Kidney (tissue), 14 donors: ENCODE data around the gene ARVCF. TPM values are rescaled to one million over a fixed set of nuclear protein-coding genes. Genes with fewer than 3 reads are reported as not detected.

ENCODE experiments used
- DNase-seq, 5 donors: peaks; one replicate each; pipeline ENCODE4 v3.0.0-alpha.2; 2013 to 2020
- FAIRE-seq: peaks from 2 replicates; lab custom pipeline; 2012; peaks lifted over from hg19 to GRCh38; lab: Jason Lieb, UNC
- H3K27ac ChIP-seq, 2 donors: one replicate each; pipeline ENCODE4 v1.7.0; 2013; ENCODE audit warnings: low read depth in 2 of 2, low read length in 2 of 2, inconsistent platforms in 1 of 2
- H3K27me3 ChIP-seq: one replicate; pipeline ENCODE4 v1.7.1; 2013; ENCODE audit warnings: low read length, inconsistent platforms; ENCODE audit not compliant: control insufficient read depth, insufficient read depth
- H3K36me3 ChIP-seq, 3 donors: one replicate each; pipeline versions ENCODE4 v1.7.0 to v1.7.1; 2013; ENCODE audit warnings: low read length in 3 of 3, control low read depth in 1 of 3, inconsistent platforms in 1 of 3; ENCODE audit not compliant: insufficient read depth in 3 of 3, control insufficient read depth in 2 of 3
- H3K4me1 ChIP-seq, 3 donors: one replicate each; pipeline versions ENCODE4 v1.7.0 to v1.7.1; 2013; ENCODE audit warnings: low read length in 3 of 3, inconsistent platforms in 1 of 3, low read depth in 1 of 3; ENCODE audit not compliant: control insufficient read depth in 2 of 3, insufficient read depth in 2 of 3
- H3K4me3 ChIP-seq, 3 donors: one replicate each; pipeline versions ENCODE4 v1.7.0 to v1.8.1; 2013; ENCODE audit warnings: low read length in 3 of 3, control low read depth in 1 of 3, inconsistent platforms in 1 of 3
- H3K9ac ChIP-seq, 3 donors: one replicate each; pipeline versions ENCODE4 v1.7.0 to v1.7.1; 2013; ENCODE audit warnings: low read length in 3 of 3, control low read depth in 1 of 3, inconsistent platforms in 1 of 3
- H3K9me3 ChIP-seq, 3 donors: one replicate each; pipeline versions ENCODE4 v1.7.0 to v1.7.1; 2013; ENCODE audit warnings: low read length in 3 of 3, control low read depth in 1 of 3, inconsistent platforms in 1 of 3; ENCODE audit not compliant: control insufficient read depth in 2 of 3, insufficient read depth in 1 of 3
- intact Hi-C: fragments of 100-400 bp; cut with DNase I; formaldehyde crosslinking; loops from one replicate; pipeline ENCODE4 v1.11.1; 2022
- polyA plus RNA-seq: library from polyadenylated mRNA; stranded (reverse); fragments of 350-450 nt; fragmentation: Illumina TruSeq; extraction: RNeasy Lipid Tissue Mini Kit (QIAGEN cat#74804); gene quantifications from one replicate; pipeline ENCODE4 v1.2.3, GENCODE V29; 2014; ENCODE audit warnings: low read depth, low replicate concordance; ENCODE audit not compliant: insufficient read depth
- total RNA-seq: library from RNA; stranded (reverse); fragmentation: NEBNext Ultra II Directional; extraction: Animal tissue kit (Norgen Biotek cat#: 25700); gene quantifications from one replicate; pipeline ENCODE4 v1.2.1, GENCODE V29; 2021
- TF ChIP-seq, protein P1 (sequence below): IDR thresholded peaks from 3 replicates; pipeline ENCODE4 v1.5.1; 2012; ENCODE audit warnings: mild to moderate bottlenecking, moderate library complexity, borderline replicate concordance; ENCODE audit not compliant: insufficient read depth; ENCODE audit errors: extremely low read depth
- donor health status: control.
- donor health status: control.
- donor health status: control.
- donor health status: control.
- donor health status: control.
- donor health status: DM: yes; HTN: yes; CAD: no.
- donor health status: Normal renal cell carcinoma (clear cell type).

The ARVCF gene
- total and polyA plus RNA-seq, 2 donors from 2014 or later: 16.0 to 21.9 TPM

DNA sequence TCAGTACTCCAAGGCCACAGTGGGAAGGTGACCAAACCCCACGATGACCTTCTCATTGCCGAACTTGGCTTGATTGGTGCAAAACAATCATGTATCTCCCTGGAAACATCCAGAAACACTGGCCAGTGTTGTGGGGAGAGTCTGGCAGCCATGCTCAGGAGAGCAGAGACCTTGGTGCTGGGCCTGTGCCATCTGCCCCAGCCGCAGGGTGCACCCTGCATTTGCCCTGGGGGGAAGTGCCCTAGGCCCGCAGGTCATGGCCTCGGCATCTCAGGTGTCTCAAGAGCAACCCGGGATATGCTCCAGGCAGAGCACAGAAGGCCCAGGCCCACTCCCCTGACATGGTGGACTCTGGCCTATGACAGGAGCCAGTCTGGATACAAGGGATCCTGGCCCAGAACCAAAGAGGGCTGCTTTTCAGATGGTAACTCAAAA is 23.7 kb downstream of the ARVCF start:
- Histone ChIP-seq H3K4me1 (peaks cover 0 to 19% (median 0%) of the 10 kb centered on the region in 3 donors), H3K27ac (no peak overlapping the region), H3K36me3 (no peaks in the 10 kb centered on the region), H3K9me3 (no peaks in the 10 kb centered on the region), H3K4me3 (no peak overlapping the region), H3K27me3 (no peaks in the 10 kb centered on the region), H3K9ac (no peak overlapping the region)
- intact Hi-C loops: no loop called here
- peak in 1 of 5 donors; percentile 54 for DNase-seq
- TF ChIP-seq, protein P1, sequence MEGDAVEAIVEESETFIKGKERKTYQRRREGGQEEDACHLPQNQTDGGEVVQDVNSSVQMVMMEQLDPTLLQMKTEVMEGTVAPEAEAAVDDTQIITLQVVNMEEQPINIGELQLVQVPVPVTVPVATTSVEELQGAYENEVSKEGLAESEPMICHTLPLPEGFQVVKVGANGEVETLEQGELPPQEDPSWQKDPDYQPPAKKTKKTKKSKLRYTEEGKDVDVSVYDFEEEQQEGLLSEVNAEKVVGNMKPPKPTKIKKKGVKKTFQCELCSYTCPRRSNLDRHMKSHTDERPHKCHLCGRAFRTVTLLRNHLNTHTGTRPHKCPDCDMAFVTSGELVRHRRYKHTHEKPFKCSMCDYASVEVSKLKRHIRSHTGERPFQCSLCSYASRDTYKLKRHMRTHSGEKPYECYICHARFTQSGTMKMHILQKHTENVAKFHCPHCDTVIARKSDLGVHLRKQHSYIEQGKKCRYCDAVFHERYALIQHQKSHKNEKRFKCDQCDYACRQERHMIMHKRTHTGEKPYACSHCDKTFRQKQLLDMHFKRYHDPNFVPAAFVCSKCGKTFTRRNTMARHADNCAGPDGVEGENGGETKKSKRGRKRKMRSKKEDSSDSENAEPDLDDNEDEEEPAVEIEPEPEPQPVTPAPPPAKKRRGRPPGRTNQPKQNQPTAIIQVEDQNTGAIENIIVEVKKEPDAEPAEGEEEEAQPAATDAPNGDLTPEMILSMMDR: no peak
- no peak for FAIRE-seq

DNA sequence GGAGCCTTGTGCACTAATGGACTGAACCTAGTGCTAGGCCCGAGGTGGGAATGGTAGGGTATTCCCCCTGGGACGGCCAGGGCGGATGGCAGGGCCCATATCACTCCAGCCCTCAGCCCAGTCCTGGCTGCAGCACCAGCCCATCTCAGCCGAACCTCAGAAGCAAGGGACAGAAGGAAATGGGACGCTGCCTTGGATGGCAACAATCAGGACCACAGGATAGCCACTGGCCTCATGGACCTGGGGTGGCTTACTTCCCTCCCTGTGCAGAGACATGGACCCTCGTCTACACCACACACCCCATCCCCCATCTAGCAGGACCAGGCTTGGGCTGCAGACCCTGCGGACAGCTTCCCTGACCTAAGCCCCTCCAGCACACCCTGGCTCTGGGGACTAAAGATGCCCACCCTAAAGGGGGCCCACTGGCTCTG is 24.1 kb downstream of the ARVCF start:
- no peak overlapping the region for H3K27ac ChIP-seq
- peak in 1 of 5 donors; percentile 40 for DNase-seq

GRCh38 chr22:19991645-19992451 is 24.8 kb downstream of the ARVCF start:
- no peaks in the 10 kb centered on the region for H3K27me3 ChIP-seq
- intact Hi-C loops: no loop called here
- H3K4me3 ChIP-seq: no peak overlapping the region
- DNase-seq: peak in 1 of 5 donors; percentile 66
- no peak for FAIRE-seq
- no peaks in the 10 kb centered on the region for H3K36me3 ChIP-seq
- no peaks in the 10 kb centered on the region for H3K9me3 ChIP-seq
- TF ChIP-seq, protein P1: no peak
- peaks cover 0 to 12% (median 0%) of the 10 kb centered on the region in 3 donors for H3K4me1 ChIP-seq
- H3K9ac ChIP-seq: no peak overlapping the region
- no peak overlapping the region for H3K27ac ChIP-seq

More for the DNA sequence above, 24.1 kb downstream of the ARVCF start:
- Histone ChIP-seq H3K9me3 (no peaks in the 10 kb centered on the region), H3K9ac (no peak overlapping the region), H3K36me3 (no peaks in the 10 kb centered on the region), H3K4me3 (no peak overlapping the region), H3K27me3 (no peaks in the 10 kb centered on the region), H3K4me1 (peaks cover 0 to 17% (median 0%) of the 10 kb centered on the region in 3 donors)
- intact Hi-C loops: no loop called here
- TF ChIP-seq, protein P1: no peak
- FAIRE-seq: no peak
